ENCODE measurements around the gene CYP27B1. TPM values are rescaled to one million over a fixed set of nuclear protein-coding genes. Genes with fewer than 3 reads are reported as not detected.

The CYP27B1 gene
- total RNA-seq, 1 donor from 2014 or later = 3.6 TPM

DNA sequence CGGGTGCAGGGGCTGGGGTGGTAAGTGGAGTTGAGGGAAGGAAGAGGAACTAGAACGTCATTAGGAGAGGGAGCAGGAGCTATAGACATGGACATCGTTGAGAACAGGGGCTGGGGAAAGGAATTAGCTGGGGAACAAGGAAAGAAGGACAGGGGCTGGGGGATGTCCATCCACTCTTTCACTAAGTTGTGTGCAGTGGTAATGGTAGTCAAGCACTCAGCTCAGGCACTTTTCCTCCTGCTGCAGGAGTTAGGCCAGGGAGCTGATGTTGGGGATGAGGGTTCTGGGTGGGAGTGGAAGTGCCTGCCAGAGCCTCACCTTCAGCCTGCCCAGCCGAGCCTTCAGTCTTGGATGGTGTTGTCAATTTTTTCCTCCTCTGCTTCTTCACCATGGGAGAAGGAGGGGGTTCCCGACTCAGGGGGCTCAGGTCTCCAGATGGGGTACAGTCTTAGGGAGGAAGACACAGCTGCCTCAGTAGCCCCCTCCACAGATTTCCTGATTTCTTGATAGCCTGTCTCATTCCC is 37.5 kb downstream of the CYP27B1 start:
- TF ChIP-seq, protein P1, sequence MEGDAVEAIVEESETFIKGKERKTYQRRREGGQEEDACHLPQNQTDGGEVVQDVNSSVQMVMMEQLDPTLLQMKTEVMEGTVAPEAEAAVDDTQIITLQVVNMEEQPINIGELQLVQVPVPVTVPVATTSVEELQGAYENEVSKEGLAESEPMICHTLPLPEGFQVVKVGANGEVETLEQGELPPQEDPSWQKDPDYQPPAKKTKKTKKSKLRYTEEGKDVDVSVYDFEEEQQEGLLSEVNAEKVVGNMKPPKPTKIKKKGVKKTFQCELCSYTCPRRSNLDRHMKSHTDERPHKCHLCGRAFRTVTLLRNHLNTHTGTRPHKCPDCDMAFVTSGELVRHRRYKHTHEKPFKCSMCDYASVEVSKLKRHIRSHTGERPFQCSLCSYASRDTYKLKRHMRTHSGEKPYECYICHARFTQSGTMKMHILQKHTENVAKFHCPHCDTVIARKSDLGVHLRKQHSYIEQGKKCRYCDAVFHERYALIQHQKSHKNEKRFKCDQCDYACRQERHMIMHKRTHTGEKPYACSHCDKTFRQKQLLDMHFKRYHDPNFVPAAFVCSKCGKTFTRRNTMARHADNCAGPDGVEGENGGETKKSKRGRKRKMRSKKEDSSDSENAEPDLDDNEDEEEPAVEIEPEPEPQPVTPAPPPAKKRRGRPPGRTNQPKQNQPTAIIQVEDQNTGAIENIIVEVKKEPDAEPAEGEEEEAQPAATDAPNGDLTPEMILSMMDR (conservative IDR thresholded peaks at IDR 0.05; ENCODE audit: low read depth, low read length) = no peak
- no peak overlapping the region for H3K4me3 ChIP-seq (ENCODE audit: low read depth, low read length)
- DNase-seq (ENCODE audit: low read depth) = no peak

DNA sequence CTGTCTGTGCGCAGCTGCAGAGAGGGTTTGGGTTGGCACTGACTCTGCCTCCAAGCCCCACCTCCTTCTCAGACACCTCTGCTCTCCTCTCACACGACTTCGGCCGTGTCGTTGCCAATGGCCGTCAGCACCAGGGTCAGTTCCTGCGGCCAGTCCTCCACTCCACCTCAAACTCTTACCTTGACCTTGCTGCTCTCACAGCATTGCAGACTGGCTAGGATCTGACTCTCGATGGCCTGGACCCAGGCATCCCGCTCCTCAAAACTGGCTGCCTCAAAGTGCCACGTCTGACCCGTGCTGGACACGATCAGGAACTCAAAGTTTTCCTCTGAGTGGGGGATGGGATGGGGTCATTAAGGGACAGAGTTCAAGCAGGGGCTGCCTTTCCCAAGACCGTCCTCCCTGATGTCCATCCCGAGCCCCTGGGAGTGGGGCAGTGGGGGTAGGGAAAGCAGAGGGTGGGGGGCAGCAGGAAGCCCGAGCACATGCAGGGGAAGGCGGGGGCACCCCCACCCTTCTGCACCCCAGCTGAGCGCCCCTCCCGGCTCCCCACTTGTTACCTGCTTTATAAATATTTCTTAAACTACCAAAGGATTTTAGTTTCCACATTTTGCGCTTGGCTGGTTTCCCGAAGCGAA is 39.0 kb downstream of the CYP27B1 start:
- H3K4me3 ChIP-seq (ENCODE audit: low read depth, low read length) = no peak overlapping the region
- TF ChIP-seq, protein P1 (conservative IDR thresholded peaks at IDR 0.05; ENCODE audit: low read depth, low read length) = no peak
- DNase-seq (ENCODE audit: low read depth) = no peak

DNA sequence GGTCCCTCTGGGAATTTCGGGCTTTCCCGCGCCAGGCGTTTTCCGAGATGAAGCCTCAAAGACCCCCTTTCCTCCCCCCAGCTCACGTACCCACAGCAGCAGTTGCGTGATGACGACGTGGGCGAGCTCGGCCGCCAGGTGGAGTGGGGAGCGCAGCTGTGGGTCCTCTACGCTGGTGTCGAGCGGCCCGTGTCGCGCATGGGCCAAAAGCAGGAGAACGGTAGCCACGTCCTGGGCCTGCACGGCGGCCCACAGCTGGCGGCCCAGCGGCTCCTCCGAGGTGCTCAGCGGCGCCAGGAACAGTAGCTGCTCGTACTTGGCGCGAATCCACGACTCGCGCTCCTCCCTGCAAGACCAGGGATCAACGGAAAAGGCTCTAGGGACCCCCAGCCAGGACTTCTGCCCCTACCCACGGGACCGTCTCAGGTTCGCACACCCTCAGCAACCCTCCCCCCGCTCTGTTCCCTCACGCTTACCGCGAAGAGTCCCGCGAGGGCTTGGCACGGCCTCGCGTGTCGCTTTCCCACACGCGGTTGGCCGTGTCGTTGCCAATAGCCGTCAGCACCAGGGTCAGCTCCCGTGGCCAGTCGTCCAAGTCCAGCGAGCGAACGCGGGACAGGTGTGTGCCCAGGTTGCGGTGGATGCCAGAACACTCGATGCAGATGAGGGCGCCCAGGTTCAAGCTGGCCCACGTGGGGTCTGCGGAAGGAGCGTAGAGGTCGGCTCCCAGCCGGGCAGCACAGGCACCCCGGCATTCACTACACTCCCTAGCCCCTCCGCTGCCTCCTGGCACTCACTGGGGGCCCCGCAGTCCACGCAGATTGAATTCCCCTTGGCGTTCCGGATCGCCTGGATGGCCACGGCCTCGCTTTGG is 39.8 kb downstream of the CYP27B1 start:
- H3K4me3 ChIP-seq (ENCODE audit: low read depth, low read length) = peak overlapping the region; percentile 78
- TF ChIP-seq, protein P1 (conservative IDR thresholded peaks at IDR 0.05; ENCODE audit: low read depth, low read length) = peak; percentile 24
- DNase-seq (ENCODE audit: low read depth) = no peak

DNA sequence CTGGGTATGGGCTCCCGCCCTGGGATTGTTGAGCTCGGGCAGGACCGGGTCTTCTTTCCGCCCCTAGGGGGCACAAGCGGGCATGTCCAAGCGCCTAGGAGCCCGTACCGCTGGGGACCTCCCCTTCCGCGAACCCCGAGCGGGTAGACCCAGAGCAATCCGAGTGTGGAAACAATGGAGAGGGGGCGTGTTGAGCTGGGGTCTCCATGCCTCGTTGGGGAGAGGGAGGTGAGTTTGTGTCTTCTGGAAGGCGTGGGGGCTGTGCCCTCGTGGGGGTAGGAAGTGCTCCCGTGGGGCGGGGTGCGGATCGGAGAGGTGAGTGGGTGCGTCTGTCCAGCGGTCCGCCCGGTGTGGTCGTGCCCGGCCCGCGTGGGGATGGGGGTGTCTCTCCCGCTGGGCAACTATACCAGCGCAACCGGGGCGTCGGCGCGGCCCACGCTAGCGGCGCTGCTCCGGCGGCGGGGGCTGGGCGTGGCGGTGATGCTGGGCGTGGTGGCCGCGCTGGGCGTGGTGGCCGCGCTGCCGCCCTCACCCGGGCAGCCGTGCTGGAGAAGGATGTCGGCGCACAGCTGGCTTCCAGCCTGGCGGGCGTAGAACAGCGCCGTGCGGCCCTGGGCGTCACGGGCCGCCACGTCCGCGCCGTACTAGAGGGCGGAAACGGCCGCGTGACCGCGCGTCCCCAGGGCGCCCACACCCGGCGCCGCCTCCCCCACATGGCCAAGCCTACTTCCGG is 40.6 kb downstream of the CYP27B1 start:
- peak overlapping the region; percentile 78 for H3K4me3 ChIP-seq (ENCODE audit: low read depth, low read length)
- TF ChIP-seq, protein P1 (conservative IDR thresholded peaks at IDR 0.05; ENCODE audit: low read depth, low read length) = peak; percentile 80
- no peak for DNase-seq (ENCODE audit: low read depth)

DNA sequence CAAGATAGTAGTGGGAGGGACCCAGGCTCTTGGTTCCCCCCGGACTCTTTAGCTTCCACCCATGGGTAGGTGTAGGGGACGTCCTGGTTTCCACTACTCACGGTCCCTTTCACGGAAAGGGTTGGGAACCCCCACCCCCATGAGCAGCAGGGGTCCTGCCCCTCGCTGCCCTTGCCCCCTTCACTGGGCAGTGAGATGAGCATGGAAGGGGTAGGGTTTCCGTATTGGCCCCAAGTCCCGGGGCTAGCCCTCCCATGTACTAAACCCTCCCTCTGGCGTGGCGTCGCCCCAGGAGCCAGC is 41.1 kb downstream of the CYP27B1 start:
- DNase-seq (ENCODE audit: low read depth) = no peak
- peak overlapping the region; percentile 78 for H3K4me3 ChIP-seq (ENCODE audit: low read depth, low read length)
- TF ChIP-seq, protein P1 (conservative IDR thresholded peaks at IDR 0.05; ENCODE audit: low read depth, low read length) = no peak

DNA sequence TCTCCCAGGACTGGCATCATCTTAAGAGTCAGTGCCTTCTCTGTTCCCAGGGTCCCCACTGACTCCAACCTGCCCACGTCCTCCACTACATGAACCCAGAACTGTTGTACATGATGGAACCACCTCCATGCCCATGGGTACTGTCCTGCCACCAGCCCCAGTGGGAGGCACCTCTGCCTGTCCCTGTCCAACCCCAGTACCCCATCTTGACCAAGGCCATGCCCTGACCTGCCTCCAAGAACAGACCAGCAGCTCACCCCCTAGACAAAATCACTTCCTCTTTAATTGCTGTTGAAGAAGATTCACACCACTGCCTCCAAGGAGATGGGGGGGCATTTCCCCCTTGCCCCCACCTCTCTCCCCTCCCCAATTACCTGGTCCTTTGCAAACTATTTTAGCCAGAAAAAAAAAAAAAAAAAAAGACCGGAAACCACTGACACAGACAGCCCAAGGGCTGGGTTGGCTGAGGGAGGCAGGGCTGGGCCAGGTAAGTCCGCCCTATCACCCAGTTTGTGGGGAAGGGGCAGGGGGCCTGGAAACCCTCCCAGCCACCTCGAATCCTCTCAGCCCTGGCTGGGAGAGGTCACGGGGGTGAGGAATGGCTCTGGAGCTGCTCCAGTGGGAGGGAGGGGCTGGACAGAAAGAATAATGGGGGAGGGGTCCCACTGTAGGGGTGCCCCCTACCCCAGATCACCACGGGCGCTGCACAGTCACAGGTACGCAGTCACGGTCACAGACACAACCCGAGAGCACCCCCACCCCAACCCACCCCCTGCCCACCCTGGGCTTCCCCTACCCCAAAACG is 41.7 kb downstream of the CYP27B1 start:
- no peak for DNase-seq (ENCODE audit: low read depth)
- TF ChIP-seq, protein P1 (conservative IDR thresholded peaks at IDR 0.05; ENCODE audit: low read depth, low read length) = no peak

More for the DNA sequence above, 41.7 kb downstream of the CYP27B1 start:
- no peak overlapping the region for H3K4me3 ChIP-seq (ENCODE audit: low read depth, low read length)

Data from epithelial cell of proximal tubule (primary cell).